GM12878 (cell line): ENCODE measurements around the gene ZNF202. TPM values are rescaled to one million over a fixed set of nuclear protein-coding genes. Genes with fewer than 3 reads are reported as not detected.

ENCODE experiments used
- ATAC-seq: fragments of 200-7000 bp; cut with Tn5 transposase; 3 replicates; pipeline ENCODE4 v1.9.1; 2020; ENCODE audit warnings: mild to moderate bottlenecking, moderate library complexity
- Bru-seq: library from RNA; stranded (reverse); fragments of 400-500 nt; gene quantifications from one replicate; lab custom pipeline; 2021; lab: Mats Ljungman, UMichigan
- BruChase-seq, 2 experiments: library from RNA; stranded (reverse); fragments of 400-500 nt; gene quantifications; one replicate each; lab custom pipeline; 2021; lab: Mats Ljungman, UMichigan
- BruUV-seq: library from RNA; stranded (reverse); fragments of 400-500 nt; replicated peaks from 2 replicates; lab custom pipeline; 2021; lab: Mats Ljungman, UMichigan
- CTCF ChIA-PET: fragments of 300-600 bp; sonication (Branson Sonifier 250); formaldehyde crosslinking; extraction: SDS; loops from one replicate; lab custom pipeline; 2021; ENCODE audit warnings: inconsistent platforms; lab: Yijun Ruan, JAX
- POLR2A ChIA-PET: fragments of 350-600 bp; formaldehyde crosslinking; extraction: SDS; loops from one replicate; lab custom pipeline; 2021; ENCODE audit warnings: inconsistent platforms; lab: Charles Lee
- RAD21 ChIA-PET: fragments of 300-600 bp; sonication (Branson Sonifier 250); formaldehyde crosslinking; loops from one replicate; lab custom pipeline; 2023; ENCODE audit warnings: antibody characterized with exemption; ENCODE audit not compliant: unreplicated experiment; lab: Charles Lee
- SMC1A ChIA-PET: fragments of 300-600 bp; sonication (Branson Sonifier 250); formaldehyde crosslinking; loops from one replicate; lab custom pipeline; 2023; ENCODE audit not compliant: unreplicated experiment, uncharacterized antibody; lab: Charles Lee
- DNase-seq: peaks from one replicate; pipeline ENCODE4 v3.0.0-alpha.2; 2011; ENCODE audit warnings: low read depth, low spot score
- FAIRE-seq: peaks from 3 replicates; lab custom pipeline; 2011; peaks lifted over from hg19 to GRCh38; lab: Jason Lieb, UNC
- H2AFZ ChIP-seq: 2 replicates; pipeline ENCODE4 v1.6.0; 2011; ENCODE audit warnings: low read depth, low read length, control low read depth; ENCODE audit not compliant: control insufficient read depth
- H3K27ac ChIP-seq: 2 replicates; pipeline ENCODE4 v1.5.1; 2011; ENCODE audit warnings: control low read depth; ENCODE audit not compliant: control insufficient read depth, insufficient read depth
- H3K27me3 ChIP-seq, 2 experiments: replicated peaks in 1 of 2; 2 replicates each; pipeline versions ENCODE4 v1.6.0 to v1.6.1; 2011; ENCODE audit warnings: low read length in 1 of 2; ENCODE audit not compliant: control insufficient read depth in 2 of 2, insufficient read depth in 2 of 2
- H3K36me3 ChIP-seq, 2 experiments: 2 replicates each; pipeline ENCODE4 v1.5.1; 2011; ENCODE audit warnings: low read length in 1 of 2; ENCODE audit not compliant: control insufficient read depth in 2 of 2, insufficient read depth in 2 of 2
- H3K4me1 ChIP-seq: 2 replicates; pipeline ENCODE4 v1.6.1; 2011; ENCODE audit warnings: mild to moderate bottlenecking, low read length, moderate library complexity, mixed read lengths; ENCODE audit not compliant: control insufficient read depth, insufficient read depth
- H3K4me2 ChIP-seq: 2 replicates; pipeline ENCODE4 v1.6.0; 2011; ENCODE audit warnings: control low read depth; ENCODE audit not compliant: control insufficient read depth, insufficient read depth
- H3K4me3 ChIP-seq: fragments of 200-600 bp; sonication (generic); 2 replicates; pipeline ENCODE4 v1.5.1; 2016
- H3K79me2 ChIP-seq: 2 replicates; pipeline ENCODE4 v1.6.0; 2011; ENCODE audit warnings: low read length; ENCODE audit not compliant: control insufficient read depth, insufficient read depth
- H3K9ac ChIP-seq: 2 replicates; pipeline ENCODE4 v1.8.0; 2011; ENCODE audit warnings: low read length, control low read depth, mixed read lengths; ENCODE audit not compliant: control insufficient read depth, insufficient read depth
- H3K9me3 ChIP-seq: replicated peaks from 3 replicates; pipeline ENCODE4 v1.5.1; 2011; ENCODE audit warnings: mild to moderate bottlenecking, low read length; ENCODE audit not compliant: control insufficient read depth, insufficient read depth
- H4K20me1 ChIP-seq: 2 replicates; pipeline ENCODE4 v1.6.0; 2011; ENCODE audit not compliant: control insufficient read depth, insufficient read depth
- ELK1 ChIP-seq: IDR thresholded peaks from 2 replicates; pipeline ENCODE4 v1.6.1; 2012; ENCODE audit warnings: low read depth, low read length, improper control_type of control experiment
- IKZF1 ChIP-seq: fragments of 450-650 bp; conservative IDR thresholded peaks from 2 replicates; pipeline ENCODE4 v1.6.1; 2017; ENCODE audit warnings: antibody characterized with exemption, mild to moderate bottlenecking
- KAT2A ChIP-seq: conservative IDR thresholded peaks from 2 replicates; pipeline ENCODE4 v1.6.1; 2011; ENCODE audit warnings: low read depth, low read length; ENCODE audit not compliant: control insufficient read depth
- MAX ChIP-seq: IDR thresholded peaks from 2 replicates; pipeline ENCODE4 v1.6.1; 2012; ENCODE audit warnings: low read depth, low read length, improper control_type of control experiment
- NFXL1 ChIP-seq: fragments of 450-650 bp; IDR thresholded peaks from 2 replicates; pipeline ENCODE4 v1.6.1; 2017; ENCODE audit warnings: antibody characterized with exemption, mild to moderate bottlenecking, borderline replicate concordance
- POLR2AphosphoS5 ChIP-seq: IDR thresholded peaks from 2 replicates; pipeline ENCODE4 v1.6.1; 2011; ENCODE audit warnings: mild to moderate bottlenecking, low read length, inconsistent platforms
- POU2F2 ChIP-seq: IDR thresholded peaks from 3 replicates; pipeline ENCODE4 v1.6.1; 2011; ENCODE audit warnings: low read depth, mild to moderate bottlenecking, low read length, borderline replicate concordance
- RAD51 ChIP-seq: fragments of 450-650 bp; IDR thresholded peaks from 2 replicates; pipeline ENCODE4 v1.6.1; 2016; ENCODE audit warnings: moderate library complexity, mild to moderate bottlenecking, inconsistent platforms
- RELA ChIP-seq: fragments of 450-650 bp; IDR thresholded peaks from 2 replicates; pipeline ENCODE4 v1.8.0; 2014; ENCODE audit warnings: borderline replicate concordance; ENCODE audit not compliant: partially characterized antibody
- SIX5 ChIP-seq: IDR thresholded peaks from 2 replicates; pipeline ENCODE4 v1.6.1; 2011; ENCODE audit warnings: mild to moderate bottlenecking, low read depth, low read length, moderate library complexity; ENCODE audit not compliant: severe bottlenecking
- SMAD5 ChIP-seq: IDR thresholded peaks from 2 replicates; pipeline ENCODE4 v1.6.1; 2016; ENCODE audit warnings: antibody characterized with exemption, low read depth
- SMC3 ChIP-seq: IDR thresholded peaks from 2 replicates; pipeline ENCODE4 v1.6.1; 2011; ENCODE audit warnings: low read length, improper control_type of control experiment, borderline replicate concordance
- SRF ChIP-seq, 2 experiments: IDR thresholded peaks; 2 replicates each; pipeline ENCODE4 v1.6.1; 2011; ENCODE audit warnings: low read depth in 2 of 2, low read length in 2 of 2, mild to moderate bottlenecking in 1 of 2, moderate library complexity in 1 of 2
- TAF1 ChIP-seq: IDR thresholded peaks from 2 replicates; pipeline ENCODE4 v1.6.1; 2011; ENCODE audit warnings: mild to moderate bottlenecking, low read depth, low read length, borderline replicate concordance
- TBL1XR1 ChIP-seq: IDR thresholded peaks from 2 replicates; pipeline ENCODE4 v1.6.1; 2012; ENCODE audit warnings: low read depth, low read length, improper control_type of control experiment
- USF1 ChIP-seq: IDR thresholded peaks from 2 replicates; pipeline ENCODE4 v1.6.1; 2011; ENCODE audit warnings: borderline replicate concordance, low read depth, mild to moderate bottlenecking, moderate library complexity, mixed read lengths, low read length; ENCODE audit not compliant: insufficient read depth; ENCODE audit errors: extremely low read length
- WGBS: methylation state at CpG from one replicate; pipeline ENCODE4 v1.1.6; 2016; ENCODE audit warnings: low lambda C conversion rate; ENCODE audit not compliant: insufficient replicate concordance, insufficient coverage; ENCODE audit errors: missing lambda C conversion rate; 5-methylcytosine and 5-hydroxymethylcytosine counted together
- in situ Hi-C: fragments of 300-500 bp; cut with MboI; formaldehyde crosslinking; loops from 9 replicates; pipeline ENCODE4 v1.14.3; 2018; ENCODE audit warnings: mixed read lengths
- intact Hi-C: fragments of 100-400 bp; cut with micrococcal nuclease; formaldehyde crosslinking; loops from one replicate; pipeline ENCODE4 v1.14.2; 2022; ENCODE audit not compliant: unreplicated experiment
- long read RNA-seq, 2 experiments: library from polyadenylated mRNA; unstranded; transcript quantifications; one replicate each; pipeline ENCODE4 v2.0.0, GENCODE V29; 2019 to 2020
- polyA minus RNA-seq, 3 experiments: library from RNA; depleted of rRNA, polyadenylated mRNA; stranded (reverse); fragments of >200 nt; gene quantifications; 2 replicates each; pipeline ENCODE4 v1.2.3, GENCODE V29; 2011
- polyA plus RNA-seq, 11 experiments: library from polyadenylated mRNA; depleted of rRNA in 4 of 11; unstranded in 6 of 11; stranded (reverse) in 5 of 11; fragments of >200 nt; fragmentation: Nextera tagmentation in 4 of 11; fragmentation: Illumina TruSeq in 1 of 11; extraction: Ambion mirVana in 4 of 11; extraction: Trizol in 1 of 11; gene quantifications; 1 replicate in 1 of 11; 2 replicates in 10 of 11; pipeline versions ENCODE4 v1.2.1 to v1.2.3, GENCODE V29; 2011 to 2016; ENCODE audit warnings: inconsistent platforms in 2 of 11, missing spikeins in 2 of 11, low read depth in 1 of 11
- total RNA-seq, 4 experiments: library from RNA; depleted of rRNA in 3 of 4; stranded (reverse); fragments of >200 nt in 3 of 4; fragmentation: Illumina TruSeq in 1 of 4; extraction: Trizol in 1 of 4; gene quantifications; 2 replicates each; pipeline versions ENCODE4 v1.2.1 to v1.2.3, GENCODE V29; 2013 to 2021

ZNF202 gene
- 33.3 and 34.0 TPM in 2 replicates for total RNA-seq (2013; cell fraction: nucleolus; rRNA removed)
- 7.8 and 9.7 TPM in 2 replicates for total RNA-seq (2014; rRNA removed)
- total RNA-seq (2014; rRNA removed; fragmentation: Illumina TruSeq; extraction: Trizol) = 12.0 and 12.3 TPM in 2 replicates
- 11.8 and 12.0 TPM in 2 replicates for total RNA-seq (2021)
- polyA plus RNA-seq (2011; ENCODE audit: low read depth) = 6.9 TPM
- 12.2 and 14.5 TPM in 2 replicates for polyA plus RNA-seq (2011; rRNA removed)
- polyA plus RNA-seq (2011; cell fraction: cytosol; rRNA removed) = 7.8 and 10.1 TPM in 2 replicates
- polyA plus RNA-seq (2011; cell fraction: nucleus; rRNA removed) = 33.7 and 38.6 TPM in 2 replicates
- 6.8 and 8.4 TPM in 2 replicates for polyA plus RNA-seq (2012)
- 12.7 and 12.9 TPM in 2 replicates for polyA plus RNA-seq (2014; fragmentation: Illumina TruSeq; extraction: Trizol)
- 1 to 10 TPM; 2.6 to 2.8 TPM for polyA plus RNA-seq (2014; fragmentation: Nextera tagmentation; extraction: Ambion mirVana)
- 12.2 and 13.9 TPM in 2 replicates for polyA plus RNA-seq (2014; rRNA removed)
- 10 to 100 TPM; 12.8 to 13.6 TPM for polyA plus RNA-seq (2016; fragmentation: Nextera tagmentation; extraction: Ambion mirVana)
- polyA minus RNA-seq (2011; rRNA and poly(A)+ RNA removed) = 12.1 and 12.5 TPM in 2 replicates
- 2.3 and 3.5 TPM in 2 replicates for polyA minus RNA-seq (2011; cell fraction: cytosol; rRNA and poly(A)+ RNA removed)
- 25.1 and 30.3 TPM in 2 replicates for polyA minus RNA-seq (2011; cell fraction: nucleus; rRNA and poly(A)+ RNA removed)
- Bru-seq, nascent RNA = percentile 88 among the genes with signal in this experiment
- percentile 69 among the genes with signal in this experiment for BruChase-seq, experiment 1, labeled RNA remaining after a 6-hour chase
- percentile 81 among the genes with signal in this experiment for BruChase-seq, experiment 2, labeled RNA remaining after a 2-hour chase
- long read RNA-seq, experiment 1, partial matches to known transcripts = 0 of 1 reads
- long read RNA-seq, experiment 1, other reads (novel, unspliced or antisense) = 1 of 1 reads
- long read RNA-seq, experiment 2, partial matches to known transcripts = 2 of 10 reads
- long read RNA-seq, experiment 2, other reads (novel, unspliced or antisense) = 7 of 10 reads

GRCh38 chr11:123741159-123742030 lies at the start of gene ZNF202:
Gene ZNF202 (minus strand): TSS chr11:123741660. CDS start chr11:123730888, 10,772 bp downstream.
- ChIA-PET RAD21 (no interaction called here), POLR2A (interaction anchor here (0.6 to 0.7 kb wide), 2 partner anchors 402 to 864 kb away, joined by 3 to 6 read pairs; no protein-coding TSS in a partner anchor), SMC1A (interaction anchor here (1.1 kb wide), 1 partner anchor 34 kb away, joined by 5 read pairs; no protein-coding TSS in a partner anchor), CTCF (interaction anchor here (0.6 kb wide), 1 partner anchor 9 kb away, joined by 3 read pairs; no protein-coding TSS in a partner anchor)
- no peaks in the 10 kb centered on the region for H3K9me3 ChIP-seq
- H4K20me1 ChIP-seq = no peaks in the 10 kb centered on the region
- peak within 1 kb of the TSS; percentile 86 for H3K4me3 ChIP-seq
- H3K4me2 ChIP-seq = peak within 1 kb of the TSS; percentile 72
- ATAC-seq = peak; percentile 96
- H2AFZ ChIP-seq = peak within 1 kb of the TSS; percentile 97
- DNase-seq = peak; percentile 57
- intact Hi-C loops = no loop called here
- peak; percentile 49 for FAIRE-seq
- no peaks in the 10 kb centered on the region for H3K27me3 ChIP-seq
- peaks cover 3% of the 10 kb centered on the region; the same call in 1 of the 2 replicates for H3K4me1 ChIP-seq
- H3K79me2 ChIP-seq = peaks cover 30% of the 10 kb centered on the region
- H3K36me3 ChIP-seq = 0 out of 4 replicates have a peak, but pooled peaks cover 0 to 2% of the 10 kb centered on the region in 2 experiments
- no TSS peak for BruUV-seq
- H3K9ac ChIP-seq = peak within 1 kb of the TSS; percentile 76
- in situ Hi-C loops = no loop called here
- H3K27ac ChIP-seq = peak within 1 kb of the TSS; percentile 43
- under 1% methylated on average over 46 of the region's 67 CpGs for WGBS
- TF ChIP-seq IKZF1 = peak; percentile 78
- 0 out of 3 replicates have a peak, but pooled peaks have one; percentile 11 for TF ChIP-seq POU2F2
- 0 out of 2 replicates have a peak, but pooled peaks have one; percentile 38 for TF ChIP-seq TBL1XR1
- peak; percentile 83 for TF ChIP-seq RAD51
- TF ChIP-seq ELK1 = peak; percentile 87
- TF ChIP-seq RELA = no peak
- peak; percentile 74 for TF ChIP-seq POLR2AphosphoS5
- TF ChIP-seq USF1 = peak; percentile 89
- 0 out of 2 replicates have a peak, but pooled peaks have one; percentile 40 for TF ChIP-seq SMAD5
- TF ChIP-seq SRF (IDR thresholded peaks at IDR 0.05; ENCODE audit: low read depth in 2 of 2, low read length in 2 of 2) = 0 out of 4 replicates have a peak, but pooled peaks of 1 of the 2 experiments have one; percentile 13
- TF ChIP-seq SMC3 = 0 out of 2 replicates have a peak, but pooled peaks have one; percentile 5
- peak; percentile 50 for TF ChIP-seq SIX5
- no peak for TF ChIP-seq NFXL1
- no peak for TF ChIP-seq KAT2A
- TF ChIP-seq MAX = peak; percentile 95
- peak; percentile 75; the same call in 1 of the 2 replicates for TF ChIP-seq TAF1
